ENCODE results near the gene PLIN3.

The PLIN3 gene

GRCh38 chr19:4911314-4911713, 43.8 kb upstream of the PLIN3 start:
- TF ChIP-seq, protein P1, sequence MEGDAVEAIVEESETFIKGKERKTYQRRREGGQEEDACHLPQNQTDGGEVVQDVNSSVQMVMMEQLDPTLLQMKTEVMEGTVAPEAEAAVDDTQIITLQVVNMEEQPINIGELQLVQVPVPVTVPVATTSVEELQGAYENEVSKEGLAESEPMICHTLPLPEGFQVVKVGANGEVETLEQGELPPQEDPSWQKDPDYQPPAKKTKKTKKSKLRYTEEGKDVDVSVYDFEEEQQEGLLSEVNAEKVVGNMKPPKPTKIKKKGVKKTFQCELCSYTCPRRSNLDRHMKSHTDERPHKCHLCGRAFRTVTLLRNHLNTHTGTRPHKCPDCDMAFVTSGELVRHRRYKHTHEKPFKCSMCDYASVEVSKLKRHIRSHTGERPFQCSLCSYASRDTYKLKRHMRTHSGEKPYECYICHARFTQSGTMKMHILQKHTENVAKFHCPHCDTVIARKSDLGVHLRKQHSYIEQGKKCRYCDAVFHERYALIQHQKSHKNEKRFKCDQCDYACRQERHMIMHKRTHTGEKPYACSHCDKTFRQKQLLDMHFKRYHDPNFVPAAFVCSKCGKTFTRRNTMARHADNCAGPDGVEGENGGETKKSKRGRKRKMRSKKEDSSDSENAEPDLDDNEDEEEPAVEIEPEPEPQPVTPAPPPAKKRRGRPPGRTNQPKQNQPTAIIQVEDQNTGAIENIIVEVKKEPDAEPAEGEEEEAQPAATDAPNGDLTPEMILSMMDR (IDR thresholded peaks at IDR 0.05; ENCODE audit: insufficient read depth, low read depth, low read length, missing control alignments): no peak
- H3K4me3 ChIP-seq (ENCODE audit: low read depth, low read length): peak overlapping the region; percentile 92
- no peak for DNase-seq (ENCODE audit: low read depth)

DNA sequence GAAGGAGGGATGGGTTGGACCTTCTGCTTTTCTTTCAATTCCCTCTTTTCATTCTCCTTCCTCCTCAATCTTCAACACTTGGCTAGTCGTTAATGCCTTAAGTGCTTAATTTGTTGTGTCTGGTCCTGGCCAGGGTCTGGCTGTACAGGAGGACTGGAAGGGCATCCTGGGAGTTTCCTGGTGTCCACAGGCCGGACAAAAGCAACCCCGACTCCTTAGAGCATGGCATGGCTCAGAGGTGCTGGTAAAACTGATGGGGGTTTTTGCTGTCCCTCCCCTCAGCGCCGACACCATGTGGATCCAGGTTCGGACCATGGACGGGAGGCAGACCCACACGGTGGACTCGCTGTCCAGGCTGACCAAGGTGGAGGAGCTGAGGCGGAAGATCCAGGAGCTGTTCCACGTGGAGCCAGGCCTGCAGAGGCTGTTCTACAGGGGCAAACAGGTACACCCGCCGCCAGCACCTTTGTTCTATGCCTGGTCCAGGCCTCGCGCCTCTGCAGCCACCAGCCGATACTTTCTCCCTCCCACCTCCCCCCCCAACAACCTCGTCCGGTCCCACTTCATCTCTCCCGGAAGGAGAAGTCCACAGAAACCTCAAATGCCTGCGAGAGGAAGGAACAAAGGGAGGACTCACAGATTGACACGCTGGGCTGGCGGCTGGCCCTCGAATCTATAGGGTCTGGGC, 43.3 kb upstream of the PLIN3 start:
- peak; percentile 65 for DNase-seq (ENCODE audit: low read depth)
- H3K4me3 ChIP-seq (ENCODE audit: low read depth, low read length): peak overlapping the region; percentile 92
- TF ChIP-seq, protein P1 (IDR thresholded peaks at IDR 0.05; ENCODE audit: insufficient read depth, low read depth, low read length, missing control alignments): no peak

- TF ChIP-seq, protein P1 (IDR thresholded peaks at IDR 0.05; ENCODE audit: insufficient read depth, low read depth, low read length, missing control alignments): no peak
- peak overlapping the region; percentile 92 for H3K4me3 ChIP-seq (ENCODE audit: low read depth, low read length)
- peak; percentile 96 for DNase-seq (ENCODE audit: low read depth)
Measured at GRCh38 chr19:4909897-4910593, 42.6 kb upstream of the PLIN3 start.

DNA sequence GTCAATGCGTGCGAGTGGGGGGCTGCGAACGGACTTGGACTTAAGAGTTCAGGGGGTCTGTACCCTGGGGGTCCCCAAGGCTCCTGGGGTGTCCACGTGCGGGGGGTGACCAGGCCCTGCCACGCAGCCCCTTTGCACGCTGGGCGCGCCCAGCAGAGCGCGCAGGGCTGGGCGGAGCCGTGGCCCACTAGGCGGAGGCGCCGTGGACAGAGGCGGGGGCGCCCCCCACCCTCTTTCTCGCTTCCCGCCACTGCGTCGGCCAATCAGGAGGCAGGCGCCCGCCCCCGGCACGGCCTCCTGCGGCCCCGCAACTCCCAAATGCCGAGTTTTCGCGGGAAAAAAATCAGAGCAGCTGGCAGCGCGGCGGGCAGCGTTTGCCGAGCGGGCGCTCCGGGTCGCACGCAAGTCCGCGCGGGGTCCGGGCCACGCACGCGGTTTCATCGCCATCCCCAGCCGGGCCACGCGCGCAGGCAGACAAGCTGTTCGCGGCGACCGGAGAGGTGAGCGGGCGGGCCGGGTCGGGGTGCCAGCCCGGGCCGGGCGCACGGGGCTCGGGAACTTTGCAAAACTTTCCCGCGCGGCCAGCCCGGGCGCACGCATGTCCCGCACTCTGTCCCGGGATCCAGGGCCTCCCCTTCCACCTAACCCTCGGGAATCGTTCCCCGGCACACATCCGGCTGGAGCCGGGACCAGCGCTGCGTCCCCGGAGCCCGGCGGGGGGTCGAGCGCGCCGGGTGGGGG, 41.9 kb upstream of the PLIN3 start, which contains the start of gene UHRF1:
TSS of gene UHRF1 (plus strand) at position 346 of the 741 bp plus-strand sequence. CDS start 1,385 bp downstream, outside the sequence.
- DNase-seq (ENCODE audit: low read depth): peak; percentile 85
- TF ChIP-seq, protein P1 (IDR thresholded peaks at IDR 0.05; ENCODE audit: insufficient read depth, low read depth, low read length, missing control alignments): no peak
- peak within 1 kb of the TSS; percentile 92 for H3K4me3 ChIP-seq (ENCODE audit: low read depth, low read length)

GRCh38 chr19:4908781-4909155, 41.3 kb upstream of the PLIN3 start:
- H3K4me3 ChIP-seq (ENCODE audit: low read depth, low read length): no peak overlapping the region
- TF ChIP-seq, protein P1 (IDR thresholded peaks at IDR 0.05; ENCODE audit: insufficient read depth, low read depth, low read length, missing control alignments): no peak
- no peak for DNase-seq (ENCODE audit: low read depth)

- H3K4me3 ChIP-seq (ENCODE audit: low read depth, low read length): no peak overlapping the region
- TF ChIP-seq, protein P1 (IDR thresholded peaks at IDR 0.05; ENCODE audit: insufficient read depth, low read depth, low read length, missing control alignments): no peak
- DNase-seq (ENCODE audit: low read depth): no peak
Measured at GRCh38 chr19:4908360-4908759, 40.9 kb upstream of the PLIN3 start.
